Measurements from ENCODE around the gene WDFY1. TPM values are rescaled to one million over a fixed set of nuclear protein-coding genes. Genes with fewer than 3 reads are reported as not detected.

The WDFY1 gene
- total RNA-seq, 1 experiment from 2014 or later: 37.5 TPM

DNA sequence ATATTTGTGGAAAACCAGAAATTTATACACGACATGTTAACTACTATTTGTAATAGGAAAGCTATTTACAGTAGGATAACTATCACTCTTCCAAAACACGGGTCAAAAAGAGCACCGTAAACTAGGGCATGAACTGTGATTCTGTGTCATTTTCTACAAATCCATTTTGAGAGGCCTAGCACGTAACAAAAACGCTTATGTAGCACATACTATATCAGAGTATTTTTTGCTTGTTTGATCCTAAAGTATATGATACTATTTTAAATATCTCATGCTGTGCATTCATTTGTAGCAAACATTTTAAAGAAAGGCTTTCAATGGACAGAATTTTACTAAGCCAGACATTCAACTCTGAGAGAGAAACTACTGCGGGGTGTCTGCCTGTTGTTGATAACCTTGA is 45.1 kb downstream of the WDFY1 start:
- CTCF ChIA-PET: no interaction called here

DNA sequence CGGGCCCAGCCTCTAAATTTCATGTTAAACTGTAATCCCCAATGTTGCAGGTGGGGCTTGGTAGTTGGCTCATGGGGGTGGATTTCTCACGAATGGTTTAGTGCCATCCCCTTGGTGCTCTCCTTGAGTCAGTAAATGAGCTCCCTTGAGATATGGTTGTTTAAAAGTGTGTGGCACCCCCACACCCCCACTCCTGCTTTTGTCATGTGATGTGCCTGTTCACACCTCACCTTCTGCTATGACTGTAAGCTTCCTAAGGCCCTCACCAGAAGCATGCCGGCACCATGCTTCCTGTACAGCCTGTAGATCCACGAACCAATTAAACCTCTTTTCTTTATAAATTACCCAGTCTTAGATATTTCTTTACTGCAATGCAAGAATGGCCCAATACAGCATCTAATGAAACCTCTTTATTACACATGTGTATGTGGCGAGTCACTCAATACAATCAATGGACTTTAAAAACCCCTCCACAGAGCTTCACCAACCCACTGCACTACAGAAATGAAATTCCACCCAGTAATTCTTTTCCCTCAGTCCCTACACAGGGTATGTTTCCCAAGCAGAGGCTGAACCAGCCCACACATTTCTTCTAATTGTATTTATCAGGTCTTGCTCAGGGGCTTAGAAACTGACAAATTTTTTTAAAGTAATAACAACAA is 47.3 kb downstream of the WDFY1 start:
- intact Hi-C loops (cut with micrococcal nuclease; ENCODE audit: unreplicated experiment): loop anchor here (1.0 to 5.0 kb wide), 2 partner anchors 15 to 60 kb away; partner anchors contain the start of gene MRPL44
- H3K9me3 Mint-ChIP-seq (ENCODE audit: low read depth, unreplicated experiment): no peaks in the 10 kb centered on the region
- H3K4me1 Mint-ChIP-seq (ENCODE audit: low read depth, unreplicated experiment): peaks cover 22% of the 10 kb centered on the region
- BruUV-seq (replicated peaks): no TSS peak
- peaks cover 26% of the 10 kb centered on the region for H3K36me3 Mint-ChIP-seq (ENCODE audit: insufficient read depth, unreplicated experiment)
- H3K27ac Mint-ChIP-seq (ENCODE audit: unreplicated experiment): no peak overlapping the region
- CTCF ChIA-PET: interaction anchor here (0.7 kb wide), 1 partner anchor 13 kb away, joined by 3 read pairs; no protein-coding TSS in a partner anchor
- H3K4me3 Mint-ChIP-seq (ENCODE audit: low read depth, unreplicated experiment): no peak overlapping the region
- TF ChIP-seq, protein P1, sequence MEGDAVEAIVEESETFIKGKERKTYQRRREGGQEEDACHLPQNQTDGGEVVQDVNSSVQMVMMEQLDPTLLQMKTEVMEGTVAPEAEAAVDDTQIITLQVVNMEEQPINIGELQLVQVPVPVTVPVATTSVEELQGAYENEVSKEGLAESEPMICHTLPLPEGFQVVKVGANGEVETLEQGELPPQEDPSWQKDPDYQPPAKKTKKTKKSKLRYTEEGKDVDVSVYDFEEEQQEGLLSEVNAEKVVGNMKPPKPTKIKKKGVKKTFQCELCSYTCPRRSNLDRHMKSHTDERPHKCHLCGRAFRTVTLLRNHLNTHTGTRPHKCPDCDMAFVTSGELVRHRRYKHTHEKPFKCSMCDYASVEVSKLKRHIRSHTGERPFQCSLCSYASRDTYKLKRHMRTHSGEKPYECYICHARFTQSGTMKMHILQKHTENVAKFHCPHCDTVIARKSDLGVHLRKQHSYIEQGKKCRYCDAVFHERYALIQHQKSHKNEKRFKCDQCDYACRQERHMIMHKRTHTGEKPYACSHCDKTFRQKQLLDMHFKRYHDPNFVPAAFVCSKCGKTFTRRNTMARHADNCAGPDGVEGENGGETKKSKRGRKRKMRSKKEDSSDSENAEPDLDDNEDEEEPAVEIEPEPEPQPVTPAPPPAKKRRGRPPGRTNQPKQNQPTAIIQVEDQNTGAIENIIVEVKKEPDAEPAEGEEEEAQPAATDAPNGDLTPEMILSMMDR (IDR thresholded peaks at IDR 0.05; ENCODE audit: unreplicated experiment): no peak
- no peaks in the 10 kb centered on the region for H3K27me3 Mint-ChIP-seq (ENCODE audit: unreplicated experiment)
- no peak for DNase-seq

More for the DNA sequence above, 45.1 kb downstream of the WDFY1 start:
- intact Hi-C loops (cut with micrococcal nuclease; ENCODE audit: unreplicated experiment): no loop called here
- no peak for DNase-seq
- Mint-ChIP-seq H3K4me1 (ENCODE audit: low read depth, unreplicated experiment) (peaks cover 16% of the 10 kb centered on the region), H3K9me3 (ENCODE audit: low read depth, unreplicated experiment) (no peaks in the 10 kb centered on the region), H3K27me3 (ENCODE audit: unreplicated experiment) (no peaks in the 10 kb centered on the region), H3K4me3 (ENCODE audit: low read depth, unreplicated experiment) (no peak overlapping the region), H3K27ac (ENCODE audit: unreplicated experiment) (no peak overlapping the region), H3K36me3 (ENCODE audit: insufficient read depth, unreplicated experiment) (peaks cover 22% of the 10 kb centered on the region)
- TF ChIP-seq, protein P1 (IDR thresholded peaks at IDR 0.05; ENCODE audit: unreplicated experiment): no peak
- no TSS peak for BruUV-seq (replicated peaks)

DNA sequence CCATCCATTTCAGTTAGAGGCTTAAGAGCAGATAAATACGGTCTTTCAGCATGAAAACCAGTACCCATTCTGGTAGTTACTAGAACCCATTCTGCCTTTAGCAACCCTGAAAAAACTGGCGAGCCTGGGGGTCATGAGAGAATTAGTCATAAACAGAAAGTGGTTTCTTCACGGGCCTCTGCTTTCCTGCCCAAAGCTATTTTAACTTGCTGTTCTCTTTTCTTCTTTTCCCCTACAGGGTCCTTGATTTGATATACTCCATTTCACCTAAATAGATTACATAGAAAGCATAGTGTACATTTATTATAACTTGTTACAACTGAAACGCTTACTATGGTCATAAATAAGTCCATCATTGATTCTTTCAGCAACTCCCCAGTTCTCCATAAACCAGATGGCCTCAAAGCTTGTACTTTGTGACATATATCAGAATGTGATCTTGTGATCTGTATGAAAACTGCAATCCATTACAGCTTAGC is 48.3 kb downstream of the WDFY1 start:
- H3K36me3 Mint-ChIP-seq (ENCODE audit: insufficient read depth, unreplicated experiment): peaks cover 26% of the 10 kb centered on the region
- peaks cover 22% of the 10 kb centered on the region for H3K4me1 Mint-ChIP-seq (ENCODE audit: low read depth, unreplicated experiment)
- no TSS peak for BruUV-seq (replicated peaks)
- no peaks in the 10 kb centered on the region for H3K27me3 Mint-ChIP-seq (ENCODE audit: unreplicated experiment)
- H3K27ac Mint-ChIP-seq (ENCODE audit: unreplicated experiment): no peak overlapping the region
- H3K9me3 Mint-ChIP-seq (ENCODE audit: low read depth, unreplicated experiment): no peaks in the 10 kb centered on the region
- DNase-seq: no peak
- TF ChIP-seq, protein P1 (IDR thresholded peaks at IDR 0.05; ENCODE audit: unreplicated experiment): no peak
- intact Hi-C loops (cut with micrococcal nuclease; ENCODE audit: unreplicated experiment): loop anchor here (5.0 kb wide), 1 partner anchor 60 kb away; the partner anchor contains the start of gene MRPL44
- CTCF ChIA-PET: no interaction called here
- no peak overlapping the region for H3K4me3 Mint-ChIP-seq (ENCODE audit: low read depth, unreplicated experiment)

DNA sequence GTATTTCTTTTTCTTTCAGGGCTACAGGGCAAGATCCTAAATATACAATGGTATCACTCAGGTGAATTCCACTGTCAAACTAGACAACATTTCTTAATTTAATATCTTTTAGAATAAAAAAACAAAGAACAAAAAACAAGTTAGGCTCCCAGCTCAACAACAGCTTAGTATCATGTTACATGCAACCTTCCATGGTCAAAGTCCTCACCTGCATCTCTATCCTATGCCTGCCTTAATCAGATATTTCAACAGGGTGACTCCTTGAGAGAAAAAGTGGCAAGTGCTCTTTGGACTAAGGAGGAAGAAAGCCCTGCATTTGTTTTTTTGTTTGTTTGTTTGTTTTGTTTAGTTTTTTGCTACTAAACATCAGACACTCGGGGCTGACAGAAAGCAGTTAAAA is 50.2 kb downstream of the WDFY1 start:
- BruUV-seq (replicated peaks): no TSS peak
- CTCF ChIA-PET: no interaction called here
- Mint-ChIP-seq H3K9me3 (ENCODE audit: low read depth, unreplicated experiment) (no peaks in the 10 kb centered on the region), H3K4me3 (ENCODE audit: low read depth, unreplicated experiment) (no peak overlapping the region), H3K4me1 (ENCODE audit: low read depth, unreplicated experiment) (peaks cover 22% of the 10 kb centered on the region), H3K27ac (ENCODE audit: unreplicated experiment) (no peak overlapping the region), H3K36me3 (ENCODE audit: insufficient read depth, unreplicated experiment) (peaks cover 26% of the 10 kb centered on the region), H3K27me3 (ENCODE audit: unreplicated experiment) (no peaks in the 10 kb centered on the region)
- TF ChIP-seq, protein P1 (IDR thresholded peaks at IDR 0.05; ENCODE audit: unreplicated experiment): no peak
- DNase-seq: no peak
- intact Hi-C loops (cut with micrococcal nuclease; ENCODE audit: unreplicated experiment): loop anchor here (5.0 kb wide), 1 partner anchor 62 kb away; the partner anchor contains the start of gene MRPL44

All from Calu3 (cell line).